ENCODE measurements around the gene DDC.

DDC gene

GRCh38 chr7:50492770-50493519, 72.3 kb downstream of the DDC start:
- no peak overlapping the region for H3K4me3 ChIP-seq (ENCODE audit: low read length)
- H3K4me2 ChIP-seq (ENCODE audit: low read length): no peak overlapping the region
- no peak overlapping the region for H3K27ac ChIP-seq (ENCODE audit: low read depth, low read length)
- no peaks in the 10 kb centered on the region for H3K9me2 ChIP-seq (replicated peaks; ENCODE audit: control insufficient read depth, low read length)
- no peaks in the 10 kb centered on the region for H3K36me3 ChIP-seq (ENCODE audit: control insufficient read depth, low read length)
- no peaks in the 10 kb centered on the region for H3K79me2 ChIP-seq (ENCODE audit: control insufficient read depth, low read length)
- no peaks in the 10 kb centered on the region for H3F3A ChIP-seq (ENCODE audit: control insufficient read depth, insufficient read depth)
- H3K27me3 ChIP-seq (ENCODE audit: control insufficient read depth, low read length): peaks cover 18% of the 10 kb centered on the region
- no peaks in the 10 kb centered on the region for H3K4me1 ChIP-seq (ENCODE audit: control insufficient read depth, low read length)
- no peaks in the 10 kb centered on the region for H4K20me1 ChIP-seq (ENCODE audit: control insufficient read depth, insufficient read depth, low read depth, low read length)
- TF ChIP-seq CTCF (IDR thresholded peaks at IDR 0.05; ENCODE audit: low read depth, low read length, poor library complexity, severe bottlenecking) (no peak), EZH2phosphoT487 (IDR thresholded peaks at IDR 0.05; ENCODE audit: borderline replicate concordance, low read length) (no peak)
- H3K9me3 ChIP-seq (ENCODE audit: control insufficient read depth, insufficient read depth, low read length): peaks cover 7% of the 10 kb centered on the region; the same call in 1 of the 2 replicates

DNA sequence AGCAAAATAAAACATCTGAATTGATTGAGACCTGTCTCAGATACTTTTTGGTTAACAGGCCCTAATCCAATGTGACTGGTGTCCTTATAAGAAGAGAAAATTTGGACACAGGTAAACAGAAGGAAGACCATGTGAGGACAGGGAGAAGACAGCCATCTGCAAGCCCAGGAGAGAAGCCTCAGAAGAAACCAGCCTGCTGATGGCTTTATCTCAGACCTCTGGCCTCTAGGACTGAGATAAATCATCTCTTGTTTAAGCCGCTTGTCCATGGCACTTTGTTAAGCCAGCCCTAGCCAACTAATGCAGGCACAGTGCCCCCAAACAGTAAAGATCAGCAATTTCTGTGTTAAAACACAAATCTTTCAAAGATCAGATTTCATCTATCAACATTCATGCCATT, 73.3 kb downstream of the DDC start:
- Histone ChIP-seq H3K9me2 (replicated peaks; ENCODE audit: control insufficient read depth, low read length) (no peaks in the 10 kb centered on the region), H3K4me1 (ENCODE audit: control insufficient read depth, low read length) (no peaks in the 10 kb centered on the region), H3K27ac (ENCODE audit: low read depth, low read length) (no peak overlapping the region), H3K4me3 (ENCODE audit: low read length) (no peak overlapping the region), H3K4me2 (ENCODE audit: low read length) (no peak overlapping the region), H3K79me2 (ENCODE audit: control insufficient read depth, low read length) (no peaks in the 10 kb centered on the region), H4K20me1 (ENCODE audit: control insufficient read depth, insufficient read depth, low read depth, low read length) (no peaks in the 10 kb centered on the region), H3F3A (ENCODE audit: control insufficient read depth, insufficient read depth) (no peaks in the 10 kb centered on the region), H3K36me3 (ENCODE audit: control insufficient read depth, low read length) (no peaks in the 10 kb centered on the region), H3K9me3 (ENCODE audit: control insufficient read depth, insufficient read depth, low read length) (peaks cover 7% of the 10 kb centered on the region; the same call in 1 of the 2 replicates), H3K27me3 (ENCODE audit: control insufficient read depth, low read length) (peaks cover 8% of the 10 kb centered on the region)
- TF ChIP-seq EZH2phosphoT487 (IDR thresholded peaks at IDR 0.05; ENCODE audit: borderline replicate concordance, low read length) (no peak), CTCF (IDR thresholded peaks at IDR 0.05; ENCODE audit: low read depth, low read length, poor library complexity, severe bottlenecking) (no peak)

- no peaks in the 10 kb centered on the region for H3F3A ChIP-seq (ENCODE audit: control insufficient read depth, insufficient read depth)
- no peak overlapping the region for H3K4me3 ChIP-seq (ENCODE audit: low read length)
- no peaks in the 10 kb centered on the region for H3K4me1 ChIP-seq (ENCODE audit: control insufficient read depth, low read length)
- TF ChIP-seq CTCF (IDR thresholded peaks at IDR 0.05; ENCODE audit: low read depth, low read length, poor library complexity, severe bottlenecking): no peak
- no peak overlapping the region for H3K4me2 ChIP-seq (ENCODE audit: low read length)
- H3K27me3 ChIP-seq (ENCODE audit: control insufficient read depth, low read length): peaks cover 3% of the 10 kb centered on the region; the same call in 1 of the 2 replicates
- H3K27ac ChIP-seq (ENCODE audit: low read depth, low read length): no peak overlapping the region
- no peaks in the 10 kb centered on the region for H4K20me1 ChIP-seq (ENCODE audit: control insufficient read depth, insufficient read depth, low read depth, low read length)
- no peaks in the 10 kb centered on the region for H3K36me3 ChIP-seq (ENCODE audit: control insufficient read depth, low read length)
- H3K9me3 ChIP-seq (ENCODE audit: control insufficient read depth, insufficient read depth, low read length): peaks cover 7% of the 10 kb centered on the region; the same call in 1 of the 2 replicates
- H3K79me2 ChIP-seq (ENCODE audit: control insufficient read depth, low read length): no peaks in the 10 kb centered on the region
- H3K9me2 ChIP-seq (replicated peaks; ENCODE audit: control insufficient read depth, low read length): no peaks in the 10 kb centered on the region
Measured at GRCh38 chr7:50491209-50491608, 74.0 kb downstream of the DDC start.
